ENCODE results near the gene TTC7B.

DNA sequence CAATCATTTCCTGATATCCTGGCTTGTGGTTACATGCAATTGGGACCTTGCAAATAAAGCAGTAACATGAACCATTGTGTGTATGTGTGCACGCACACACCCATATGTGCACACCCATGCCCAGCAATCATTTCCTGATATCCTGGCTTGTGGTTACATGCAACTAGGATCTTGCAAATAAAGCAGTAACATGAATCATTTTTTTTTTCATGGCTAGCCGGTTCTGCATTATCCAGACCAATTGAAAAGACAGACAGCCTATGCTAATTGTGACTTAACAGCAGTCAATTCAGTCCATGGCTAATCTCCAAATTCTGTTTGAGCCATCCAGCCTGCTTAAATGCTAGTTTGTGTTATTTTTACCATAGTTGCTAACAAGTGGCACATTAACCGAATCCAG lies 134.3 kb downstream of the TTC7B start:
- TF ChIP-seq, protein P1, sequence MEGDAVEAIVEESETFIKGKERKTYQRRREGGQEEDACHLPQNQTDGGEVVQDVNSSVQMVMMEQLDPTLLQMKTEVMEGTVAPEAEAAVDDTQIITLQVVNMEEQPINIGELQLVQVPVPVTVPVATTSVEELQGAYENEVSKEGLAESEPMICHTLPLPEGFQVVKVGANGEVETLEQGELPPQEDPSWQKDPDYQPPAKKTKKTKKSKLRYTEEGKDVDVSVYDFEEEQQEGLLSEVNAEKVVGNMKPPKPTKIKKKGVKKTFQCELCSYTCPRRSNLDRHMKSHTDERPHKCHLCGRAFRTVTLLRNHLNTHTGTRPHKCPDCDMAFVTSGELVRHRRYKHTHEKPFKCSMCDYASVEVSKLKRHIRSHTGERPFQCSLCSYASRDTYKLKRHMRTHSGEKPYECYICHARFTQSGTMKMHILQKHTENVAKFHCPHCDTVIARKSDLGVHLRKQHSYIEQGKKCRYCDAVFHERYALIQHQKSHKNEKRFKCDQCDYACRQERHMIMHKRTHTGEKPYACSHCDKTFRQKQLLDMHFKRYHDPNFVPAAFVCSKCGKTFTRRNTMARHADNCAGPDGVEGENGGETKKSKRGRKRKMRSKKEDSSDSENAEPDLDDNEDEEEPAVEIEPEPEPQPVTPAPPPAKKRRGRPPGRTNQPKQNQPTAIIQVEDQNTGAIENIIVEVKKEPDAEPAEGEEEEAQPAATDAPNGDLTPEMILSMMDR (IDR thresholded peaks at IDR 0.05; ENCODE audit: extremely low read depth in 1 of 2, insufficient read depth in 1 of 2, low read depth in 1 of 2, low read length in 2 of 2): no peak
- TF ChIP-seq POLR2A (IDR thresholded peaks at IDR 0.05; ENCODE audit: low read depth, low read length) (no peak), EZH2 (IDR thresholded peaks at IDR 0.05; ENCODE audit: borderline replicate concordance, low read depth, low read length, severe bottlenecking) (no peak), JUN (IDR thresholded peaks at IDR 0.05; ENCODE audit: borderline replicate concordance, insufficient read depth, insufficient read length, low read depth) (no peak), MAX (IDR thresholded peaks at IDR 0.05; ENCODE audit: insufficient read depth, insufficient read length) (no peak), POLR2AphosphoS5 (IDR thresholded peaks at IDR 0.05; ENCODE audit: insufficient read depth, low read depth, low read length) (no peak), MYC (IDR thresholded peaks at IDR 0.05; ENCODE audit: low read depth, low read length) (no peak), GATA2 (IDR thresholded peaks at IDR 0.05; ENCODE audit: insufficient read depth, insufficient read length, low read depth, low read length) (no peak), FOS (IDR thresholded peaks at IDR 0.05; ENCODE audit: borderline replicate concordance, insufficient read depth, low read length) (no peak)

All from endothelial cell of umbilical vein (primary cell).